Measurements from ENCODE around the gene MPRIP.

MPRIP gene

DNA sequence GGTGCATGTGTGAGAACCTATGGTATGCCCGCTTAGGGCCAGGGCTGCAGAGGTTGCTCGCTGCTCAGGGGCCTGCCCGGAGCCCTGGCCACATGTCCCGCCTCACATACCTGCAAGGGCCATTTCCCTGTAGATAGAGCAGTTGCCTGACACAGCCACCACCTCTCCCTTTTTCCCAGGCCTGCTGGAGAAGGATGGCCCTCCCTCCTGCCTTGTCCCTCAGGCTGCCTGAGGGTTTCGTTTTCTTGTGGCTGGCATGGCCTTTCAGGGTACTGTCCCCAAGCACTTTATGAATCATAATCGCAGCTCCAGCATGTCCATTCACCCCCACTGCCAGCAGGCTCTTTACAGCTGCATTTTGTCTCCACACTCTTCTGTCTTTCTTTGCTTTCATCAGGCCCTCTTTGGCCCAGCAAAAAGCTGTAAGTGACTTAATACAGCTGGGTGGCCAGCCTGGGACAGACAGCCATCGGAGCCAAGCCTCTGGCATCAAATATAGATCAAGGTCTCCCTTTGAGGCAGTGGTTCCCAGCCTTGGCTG, 65.7 kb downstream of the MPRIP start:
- CTCF ChIA-PET: interaction anchor here (0.9 to 2.5 kb wide), 6 partner anchors 9 to 96 kb away, joined by 3 to 11 read pairs (median 3); no protein-coding TSS in a partner anchor
- TF ChIP-seq, protein P1, sequence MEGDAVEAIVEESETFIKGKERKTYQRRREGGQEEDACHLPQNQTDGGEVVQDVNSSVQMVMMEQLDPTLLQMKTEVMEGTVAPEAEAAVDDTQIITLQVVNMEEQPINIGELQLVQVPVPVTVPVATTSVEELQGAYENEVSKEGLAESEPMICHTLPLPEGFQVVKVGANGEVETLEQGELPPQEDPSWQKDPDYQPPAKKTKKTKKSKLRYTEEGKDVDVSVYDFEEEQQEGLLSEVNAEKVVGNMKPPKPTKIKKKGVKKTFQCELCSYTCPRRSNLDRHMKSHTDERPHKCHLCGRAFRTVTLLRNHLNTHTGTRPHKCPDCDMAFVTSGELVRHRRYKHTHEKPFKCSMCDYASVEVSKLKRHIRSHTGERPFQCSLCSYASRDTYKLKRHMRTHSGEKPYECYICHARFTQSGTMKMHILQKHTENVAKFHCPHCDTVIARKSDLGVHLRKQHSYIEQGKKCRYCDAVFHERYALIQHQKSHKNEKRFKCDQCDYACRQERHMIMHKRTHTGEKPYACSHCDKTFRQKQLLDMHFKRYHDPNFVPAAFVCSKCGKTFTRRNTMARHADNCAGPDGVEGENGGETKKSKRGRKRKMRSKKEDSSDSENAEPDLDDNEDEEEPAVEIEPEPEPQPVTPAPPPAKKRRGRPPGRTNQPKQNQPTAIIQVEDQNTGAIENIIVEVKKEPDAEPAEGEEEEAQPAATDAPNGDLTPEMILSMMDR (IDR thresholded peaks at IDR 0.05; ENCODE audit: control extremely low read depth, extremely low read depth, low read depth, missing control alignments): no peak
- POLR2A ChIA-PET: no interaction called here
- DNase-seq (ENCODE audit: extremely low spot score): no peak

DNA sequence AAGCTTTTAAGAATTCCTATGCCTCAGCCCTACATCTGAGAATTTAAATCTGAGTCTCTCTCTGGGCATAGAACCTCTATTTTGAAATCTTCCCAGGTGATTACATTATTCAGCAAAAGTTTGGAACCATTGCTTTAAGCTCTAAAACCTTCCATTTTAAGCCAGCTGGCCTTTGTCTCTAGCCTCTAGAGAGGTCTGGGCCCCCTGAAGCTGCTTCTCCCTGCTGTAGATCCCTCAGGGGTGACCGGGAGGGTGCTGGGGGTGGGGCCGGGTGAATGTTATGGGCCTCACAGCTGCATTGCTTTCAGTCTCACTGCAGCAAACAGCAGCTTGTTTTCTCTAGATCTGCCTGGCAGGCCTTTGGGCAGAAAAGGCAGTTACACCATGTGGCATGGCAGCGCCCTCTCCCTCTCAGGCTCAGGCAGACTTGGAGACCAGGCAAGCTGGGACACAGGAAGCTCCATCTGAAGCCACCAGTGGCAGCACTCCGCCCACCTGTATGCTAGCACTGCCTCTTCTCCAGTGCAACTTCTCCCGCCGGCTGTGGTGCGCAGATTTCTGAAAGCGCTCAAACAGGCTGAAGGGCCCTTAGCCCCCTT, 66.3 kb downstream of the MPRIP start:
- no peak for DNase-seq (ENCODE audit: extremely low spot score)
- POLR2A ChIA-PET: no interaction called here
- TF ChIP-seq, protein P1 (IDR thresholded peaks at IDR 0.05; ENCODE audit: control extremely low read depth, extremely low read depth, low read depth, missing control alignments): no peak
- CTCF ChIA-PET: interaction anchor here (0.9 to 2.5 kb wide), 5 partner anchors 9 to 96 kb away, joined by 3 to 11 read pairs (median 3); no protein-coding TSS in a partner anchor

DNA sequence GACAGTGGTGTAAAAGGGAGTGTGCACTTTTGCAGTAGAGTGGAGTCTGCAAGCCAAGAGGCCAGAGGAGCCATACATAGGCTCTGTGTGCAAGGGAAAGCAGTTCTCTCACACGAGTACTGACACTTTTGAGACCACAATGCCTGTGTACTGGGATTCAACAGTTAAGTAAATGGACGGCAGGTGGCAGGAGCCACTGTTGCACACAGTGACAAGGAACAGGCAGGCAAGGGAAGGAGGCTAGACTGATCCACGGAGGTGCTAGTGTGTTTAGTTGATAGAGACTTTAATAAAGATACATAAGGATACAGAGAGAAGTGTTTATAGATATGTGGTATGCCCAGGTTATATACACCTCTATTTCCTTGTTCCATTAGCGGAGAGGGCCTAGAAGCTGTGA, 67.0 kb downstream of the MPRIP start:
- DNase-seq (ENCODE audit: extremely low spot score): no peak
- ChIA-PET POLR2A (no interaction called here), CTCF (interaction anchor here (1.1 kb wide), 1 partner anchor 10 kb away, joined by 3 read pairs; no protein-coding TSS in a partner anchor)
- TF ChIP-seq, protein P1 (IDR thresholded peaks at IDR 0.05; ENCODE audit: control extremely low read depth, extremely low read depth, low read depth, missing control alignments): no peak

DNA sequence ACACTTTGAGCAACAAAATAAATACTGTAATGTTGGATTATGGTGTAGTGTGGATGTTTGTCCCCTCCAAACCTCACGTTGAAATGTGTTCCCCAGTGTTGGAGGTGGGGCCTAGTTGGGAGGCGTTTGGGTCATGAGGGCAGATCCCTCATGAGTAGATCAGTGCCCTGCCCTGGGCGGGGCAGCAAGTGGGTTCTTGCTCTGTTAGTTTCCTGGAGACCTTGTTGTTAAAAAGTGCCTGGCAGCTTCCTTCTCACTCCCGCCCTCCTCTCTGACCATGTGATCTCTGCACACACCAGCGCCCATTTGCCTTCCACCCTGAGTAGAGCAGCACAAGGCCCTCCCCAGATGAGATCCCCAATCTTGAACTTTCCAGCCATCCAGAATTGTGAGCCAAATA, 67.7 kb downstream of the MPRIP start:
- ChIA-PET POLR2A (no interaction called here), CTCF (interaction anchor here (1.5 kb wide), 1 partner anchor 11 kb away, joined by 7 read pairs; no protein-coding TSS in a partner anchor)
- TF ChIP-seq, protein P1 (IDR thresholded peaks at IDR 0.05; ENCODE audit: control extremely low read depth, extremely low read depth, low read depth, missing control alignments): no peak
- no peak for DNase-seq (ENCODE audit: extremely low spot score)

DNA sequence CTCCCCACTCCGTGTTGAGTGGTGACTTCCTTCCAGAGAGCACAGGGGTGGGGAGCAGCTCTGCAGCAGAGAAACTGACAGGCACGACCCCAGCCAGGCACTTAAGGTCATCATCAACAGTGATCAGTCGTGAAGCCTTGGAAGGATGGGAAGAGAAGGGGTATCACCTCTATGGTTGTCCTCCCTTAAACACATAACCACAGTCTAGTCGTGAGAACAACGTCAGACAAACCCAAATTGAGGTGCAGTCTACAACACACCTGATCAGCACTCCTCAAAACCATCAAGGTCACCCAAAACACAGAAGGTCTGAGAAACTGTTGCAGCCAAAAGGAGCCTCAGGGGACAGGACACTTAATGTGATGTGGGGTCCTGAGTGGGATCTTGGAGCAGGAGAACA, 68.3 kb downstream of the MPRIP start:
- CTCF ChIA-PET: interaction anchor here (1.5 kb wide), 1 partner anchor 11 kb away, joined by 7 read pairs; no protein-coding TSS in a partner anchor
- no peak for DNase-seq (ENCODE audit: extremely low spot score)
- TF ChIP-seq, protein P1 (IDR thresholded peaks at IDR 0.05; ENCODE audit: control extremely low read depth, extremely low read depth, low read depth, missing control alignments): no peak
- POLR2A ChIA-PET: no interaction called here

DNA sequence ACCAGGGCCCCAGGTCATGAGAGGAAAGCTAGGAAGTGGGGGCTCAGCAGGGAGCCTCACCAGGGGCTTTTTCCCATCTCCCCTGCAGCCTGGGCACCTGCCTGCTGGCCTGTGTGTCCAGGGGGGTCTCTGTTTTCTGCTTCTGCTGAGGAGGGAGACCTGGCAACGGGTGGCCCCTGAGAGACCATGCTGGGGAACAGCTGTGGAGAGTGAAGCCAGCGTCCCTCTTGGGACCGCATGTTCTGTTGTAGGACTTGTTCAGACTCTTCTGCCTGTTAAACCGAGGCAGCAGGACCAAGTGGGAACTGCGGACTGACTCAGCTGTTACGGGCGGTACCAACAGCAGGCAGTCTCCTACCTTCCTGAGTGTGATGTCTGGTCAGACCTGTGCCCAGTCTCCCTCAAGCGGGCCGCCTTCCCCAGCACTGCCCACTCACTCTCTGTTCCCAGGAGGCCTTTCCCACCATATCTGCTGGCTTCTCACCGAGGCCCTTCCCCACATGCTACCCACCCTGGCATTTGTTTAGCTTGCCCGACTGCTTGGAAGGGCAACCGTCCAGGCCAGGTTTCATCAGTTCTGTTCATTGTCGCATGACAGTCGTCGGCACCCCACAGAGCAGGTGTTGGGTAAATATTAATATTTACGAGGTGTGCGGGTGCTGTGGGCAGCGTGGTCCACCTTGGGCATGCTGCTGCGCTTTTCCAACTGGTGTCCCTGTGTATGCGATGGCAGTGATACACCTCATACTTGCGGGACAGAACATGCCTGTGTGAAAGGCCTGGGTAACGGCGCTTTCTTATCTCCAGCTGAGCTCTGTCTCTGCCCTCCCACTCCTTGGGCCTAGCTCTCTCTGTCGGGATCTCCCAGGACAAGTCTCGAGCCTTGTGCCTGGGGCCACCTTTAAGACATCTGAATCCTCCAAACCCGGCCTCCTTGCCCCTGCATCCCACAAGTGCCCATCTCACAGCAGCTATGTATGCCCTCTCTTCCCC, 69.4 kb downstream of the MPRIP start:
- TF ChIP-seq, protein P1 (IDR thresholded peaks at IDR 0.05; ENCODE audit: control extremely low read depth, extremely low read depth, low read depth, missing control alignments): no peak
- POLR2A ChIA-PET: no interaction called here
- DNase-seq (ENCODE audit: extremely low spot score): no peak
- CTCF ChIA-PET: interaction anchor here (1.2 to 1.5 kb wide), 2 partner anchors 9 to 10 kb away, joined by 4 to 7 read pairs; no protein-coding TSS in a partner anchor
